HepG2 (cell line): ENCODE measurements around the gene GDAP1L1. TPM values are rescaled to one million over a fixed set of nuclear protein-coding genes. Genes with fewer than 3 reads are reported as not detected.

Experiments used
- EHMT2 ChIP-seq: fragments of 200-600 bp; sonication (generic); IDR thresholded peaks from 2 replicates; pipeline ENCODE4 v1.7.0; 2017; ENCODE audit warnings: antibody characterized with exemption, low read depth, low read length, borderline replicate concordance
- ELK4 ChIP-seq: sonication (generic); formaldehyde crosslinking; IDR thresholded peaks from 2 replicates; pipeline ENCODE4 v1.9.0; 2021; ENCODE audit warnings: missing genetic modification reagents, borderline replicate concordance
- ETV6 ChIP-seq: sonication (generic); formaldehyde crosslinking; conservative IDR thresholded peaks from 2 replicates; pipeline ENCODE4 v1.4.0; 2020; ENCODE audit warnings: missing genetic modification reagents
- FOXC1 ChIP-seq: sonication (generic); formaldehyde crosslinking; IDR thresholded peaks from 2 replicates; pipeline ENCODE4 v1.8.0; 2022; ENCODE audit warnings: mild to moderate bottlenecking, missing genetic modification reagents, borderline replicate concordance
- KDM5B ChIP-seq: sonication (generic); formaldehyde crosslinking; IDR thresholded peaks from 2 replicates; pipeline ENCODE4 v1.4.0; 2020; ENCODE audit warnings: missing genetic modification reagents, mild to moderate bottlenecking, borderline replicate concordance
- MAX ChIP-seq: IDR thresholded peaks from 2 replicates; pipeline ENCODE4 v1.6.1; 2012; ENCODE audit warnings: inconsistent platforms
- MEIS1 ChIP-seq: sonication (generic); formaldehyde crosslinking; IDR thresholded peaks from 2 replicates; pipeline ENCODE4 v1.9.0; 2021; ENCODE audit warnings: mild to moderate bottlenecking, missing genetic modification reagents, moderate library complexity, borderline replicate concordance
- NRL ChIP-seq: sonication (generic); formaldehyde crosslinking; IDR thresholded peaks from 2 replicates; pipeline ENCODE4 v1.5.0; 2020; ENCODE audit warnings: missing genetic modification reagents, mild to moderate bottlenecking, moderate library complexity, borderline replicate concordance
- PRMT3 ChIP-seq: sonication (generic); formaldehyde crosslinking; IDR thresholded peaks from 2 replicates; pipeline ENCODE4 v1.8.1; 2022; ENCODE audit warnings: low read depth, mild to moderate bottlenecking, moderate library complexity, missing genetic modification reagents, borderline replicate concordance
- SOX5 ChIP-seq: IDR thresholded peaks from 2 replicates; pipeline ENCODE4 v1.6.1; 2016; ENCODE audit warnings: borderline replicate concordance
- SPEN ChIP-seq: sonication (generic); formaldehyde crosslinking; IDR thresholded peaks from 2 replicates; pipeline ENCODE4 v1.5.1; 2020; ENCODE audit warnings: low read depth, mild to moderate bottlenecking, missing genetic modification reagents
- SSRP1 ChIP-seq: IDR thresholded peaks from 2 replicates; pipeline ENCODE4 v1.6.1; 2016; ENCODE audit warnings: control low read depth
- TRAFD1 ChIP-seq: sonication (generic); formaldehyde crosslinking; IDR thresholded peaks from 2 replicates; pipeline ENCODE4 v1.5.1; 2020; ENCODE audit warnings: missing genetic modification reagents, mild to moderate bottlenecking, borderline replicate concordance
- ZC3H13 ChIP-seq: sonication (generic); formaldehyde crosslinking; IDR thresholded peaks from 2 replicates; pipeline ENCODE4 v1.8.1; 2023; ENCODE audit warnings: mild to moderate bottlenecking, missing genetic modification reagents, moderate library complexity
- ZNF281 ChIP-seq: sonication (generic); formaldehyde crosslinking; IDR thresholded peaks from 2 replicates; pipeline ENCODE4 v1.4.0; 2020; ENCODE audit warnings: missing genetic modification reagents, borderline replicate concordance
- ZNF33A ChIP-seq: sonication (generic); formaldehyde crosslinking; IDR thresholded peaks from 2 replicates; pipeline ENCODE4 v1.5.1; 2020; ENCODE audit warnings: missing genetic modification reagents, mild to moderate bottlenecking, moderate library complexity, borderline replicate concordance
- ZNF557 ChIP-seq: sonication (generic); formaldehyde crosslinking; IDR thresholded peaks from 2 replicates; pipeline ENCODE4 v1.4.0; 2020; ENCODE audit warnings: missing genetic modification reagents
- ZNF614 ChIP-seq: IDR thresholded peaks from 2 replicates; pipeline ENCODE4 v1.6.1; 2018; ENCODE audit warnings: missing biosample characterization, missing genetic modification reagents, inconsistent platforms, borderline replicate concordance
- ZNF672 ChIP-seq: sonication (generic); formaldehyde crosslinking; IDR thresholded peaks from 2 replicates; pipeline ENCODE4 v1.8.1; 2022; ENCODE audit warnings: missing genetic modification reagents
- polyA plus RNA-seq, 8 experiments: library from polyadenylated mRNA; depleted of rRNA in 3 of 8; stranded (reverse) in 7 of 8; unstranded in 1 of 8; fragments of >200 nt; fragmentation: Illumina TruSeq in 4 of 8; extraction: Trizol in 4 of 8; gene quantifications; 2 replicates each; pipeline versions ENCODE4 v1.2.1 to v1.2.3, GENCODE V29; 2011 to 2016; ENCODE audit warnings: low read depth in 4 of 8, missing spikeins in 1 of 8, mixed read lengths in 1 of 8; ENCODE audit not compliant: insufficient read depth in 1 of 8
- total RNA-seq, 5 experiments: library from RNA; depleted of rRNA; stranded (reverse); fragments of >200 nt; fragmentation: Illumina TruSeq; extraction: Trizol; gene quantifications; 2 replicates each; pipeline ENCODE4 v1.2.3, GENCODE V29; 2016; ENCODE audit warnings: low read depth in 1 of 5

GDAP1L1 gene
- total and polyA plus RNA-seq, 2 of the 13 experiments (the other 11 are each of a cell fraction or from before 2014, with no cell fraction given): 0.04 TPM; not detected in 1

- TF ChIP-seq MEIS1 (peak; percentile 98), NRL (CRISPR knock-in tag) (no peak; the same call in none of the 2 replicates), FOXC1 (CRISPR knock-in tag) (peak; percentile 94), EHMT2 (peak; percentile 51; the same call in 1 of the 2 replicates), KDM5B (CRISPR knock-in tag) (peak; percentile 98), ZNF557 (CRISPR knock-in tag) (peak; percentile 90; the same call in 1 of the 2 replicates), ZNF33A (CRISPR knock-in tag) (no peak), TRAFD1 (CRISPR knock-in tag) (peak; percentile 99), MAX (peak; percentile 96), ZNF281 (peak; percentile 62; the same call in 1 of the 2 replicates), ZNF672 (CRISPR knock-in tag) (no peak; the same call in 1 of the 2 replicates), SSRP1 (CRISPR knock-in tag) (peak; percentile 93; the same call in 1 of the 2 replicates), ZC3H13 (CRISPR knock-in tag) (peak; percentile 54; the same call in 1 of the 2 replicates), ZNF614 (CRISPR knock-in tag) (peak; percentile 96), ELK4 (no peak), PRMT3 (CRISPR knock-in tag) (peak; percentile 94; the same call in 1 of the 2 replicates), SPEN (peak; percentile 100), SOX5 (CRISPR knock-in tag) (peak; percentile 83), ETV6 (CRISPR knock-in tag) (no peak)
Observed at GRCh38 chr20:44310664-44311639, 63.8 kb downstream of the GDAP1L1 start, which contains the start of gene FITM2 (continued).
